ENCODE data around the gene DSG3. TPM values are rescaled to one million over a fixed set of nuclear protein-coding genes. Genes with fewer than 3 reads are reported as not detected.

Gene DSG3
- total RNA-seq, 1 experiment from 2014 or later: 0.04 TPM

- no peak overlapping the region for H3K4me2 ChIP-seq (ENCODE audit: insufficient read depth, insufficient read length, low read length)
- peaks cover 0 to 7% of the 10 kb centered on the region in 2 experiments; a peak in 3 of 4 replicates for H3K4me1 Mint-ChIP-seq
- TF ChIP-seq CTCF (conservative IDR thresholded peaks at IDR 0.05): no peak
These were observed 43.3 kb downstream of the DSG3 start for GRCh38 chr18:31490833-31491232.

More at GRCh38 chr18:31490833-31491232, 43.3 kb downstream of the DSG3 start:
- no peak overlapping the region for H3T11ph ChIP-seq (ENCODE audit: low read length)
- H3K18ac ChIP-seq (ENCODE audit: insufficient read length, low read depth, low read length): no peak overlapping the region
- H3K9ac ChIP-seq (ENCODE audit: extremely low read depth, insufficient read length, low read length): no peak overlapping the region
- H2BK20ac ChIP-seq (ENCODE audit: low read depth, low read length, poor library complexity, severe bottlenecking): no peak overlapping the region
- no peak overlapping the region for H3K23ac ChIP-seq (ENCODE audit: insufficient read length, low read depth, low read length)
- H3K27me3 Mint-ChIP-seq (ENCODE audit: low read depth): no peaks in the 10 kb centered on the region; the same call in 1 of the 2 replicates
- no peak overlapping the region for H2BK5ac ChIP-seq (ENCODE audit: insufficient read length, low read length)
- no peak overlapping the region for H3K27ac ChIP-seq (ENCODE audit: insufficient read length, low read depth, low read length)
- H3K27me3 ChIP-seq (ENCODE audit: insufficient read depth, low read length): no peaks in the 10 kb centered on the region
- no peak overlapping the region for H2BK120ac ChIP-seq (ENCODE audit: low read depth, low read length, poor library complexity, severe bottlenecking)
- no peaks in the 10 kb centered on the region for H3K79me2 ChIP-seq (ENCODE audit: insufficient read depth, low read length)
- H3K36me3 Mint-ChIP-seq (ENCODE audit: insufficient read depth in 1 of 3, low read depth in 3 of 3): no peaks in the 10 kb centered on the region
- H3K4me1 ChIP-seq (ENCODE audit: insufficient read depth, low read length): no peaks in the 10 kb centered on the region
- H4K20me1 ChIP-seq (ENCODE audit: control insufficient read depth, insufficient read depth, insufficient read length): no peaks in the 10 kb centered on the region
- H4K5ac ChIP-seq (ENCODE audit: insufficient read length, low read depth, low read length): no peak overlapping the region
- no peak overlapping the region for H3K4ac ChIP-seq (ENCODE audit: low read depth, low read length)
- H2AFZ ChIP-seq (ENCODE audit: low read length): no peak overlapping the region
- H3K27ac Mint-ChIP-seq: no peak overlapping the region
- H4K91ac ChIP-seq (ENCODE audit: insufficient read length, low read depth, low read length): no peak overlapping the region
- H3K14ac ChIP-seq (ENCODE audit: insufficient read depth, low read length): no peak overlapping the region
- H3K23me2 ChIP-seq (ENCODE audit: insufficient read length, low read depth, low read length, poor library complexity, severe bottlenecking): no peaks in the 10 kb centered on the region
- no peak overlapping the region for H2BK15ac ChIP-seq (ENCODE audit: low read depth, low read length)
- no peaks in the 10 kb centered on the region for H3K9me3 Mint-ChIP-seq
- no peaks in the 10 kb centered on the region for H3K9me3 ChIP-seq (ENCODE audit: control insufficient read depth, low read depth, low read length)
- DNase-seq: no peak
- H2AK5ac ChIP-seq (ENCODE audit: insufficient read length, low read length): no peak overlapping the region
- no peak overlapping the region for H2BK12ac ChIP-seq (ENCODE audit: insufficient read length, low read depth, low read length)
- H3K4me3 Mint-ChIP-seq: no peak overlapping the region
- no peak overlapping the region for H4K8ac ChIP-seq (replicated peaks; ENCODE audit: insufficient read length, low read depth, low read length)
- H3K79me1 ChIP-seq (ENCODE audit: insufficient read depth, low read depth, low read length, poor library complexity, severe bottlenecking): no peaks in the 10 kb centered on the region
- H3K56ac ChIP-seq (ENCODE audit: insufficient read length, low read depth, low read length): no peak overlapping the region
